A172 (cell line): ENCODE data around the gene SLC17A5. TPM values are rescaled to one million over a fixed set of nuclear protein-coding genes. Genes with fewer than 3 reads are reported as not detected.
"Not testable (repeated sequence)": the region's sequence is repeated elsewhere in the genome, so short reads cannot be mapped to it uniquely, and the experiment has no call there.

Source experiments
- DNase-seq: peaks from one replicate; pipeline ENCODE4 v3.0.0-alpha.2; 2015; ENCODE audit warnings: low spot score
- total RNA-seq: library from RNA; depleted of rRNA; stranded (reverse); fragments of >200 nt; shearing (Covaris generic); gene quantifications from 2 replicates; pipeline ENCODE4 v1.2.3, GENCODE V29; 2014

Gene SLC17A5
- total RNA-seq, 1 experiment from 2014 or later, result 15.3 TPM

GRCh38 chr6:73614802-73615201 lies 39.0 kb downstream of the SLC17A5 start:
- no peak for DNase-seq

- DNase-seq, result no peak
These were observed 39.8 kb downstream of the SLC17A5 start for GRCh38 chr6:73613806-73614536.

- DNase-seq, result no peak
These were observed 41.2 kb downstream of the SLC17A5 start for GRCh38 chr6:73612611-73613010.

- DNase-seq, result peak; percentile 33
These were observed 43.1 kb downstream of the SLC17A5 start for GRCh38 chr6:73610444-73611275.

GRCh38 chr6:73608761-73609160 lies 45.0 kb downstream of the SLC17A5 start:
- no peak for DNase-seq

GRCh38 chr6:73606428-73606827 lies 47.4 kb downstream of the SLC17A5 start:
- no peak for DNase-seq

GRCh38 chr6:73604461-73604860 lies 49.3 kb downstream of the SLC17A5 start:
- no peak for DNase-seq

GRCh38 chr6:73604020-73604419 lies 49.8 kb downstream of the SLC17A5 start:
- no peak for DNase-seq

- DNase-seq, result peak; percentile 37
These were observed 67.3 kb downstream of the SLC17A5 start for GRCh38 chr6:73586416-73586974.

GRCh38 chr6:73585566-73586415 lies 68.0 kb downstream of the SLC17A5 start:
- DNase-seq, result peak; percentile 84

- DNase-seq, result no peak
These were observed 72.5 kb downstream of the SLC17A5 start for GRCh38 chr6:73581293-73581692.

GRCh38 chr6:73580247-73581149 lies 73.3 kb downstream of the SLC17A5 start:
- peak; percentile 96 for DNase-seq

GRCh38 chr6:73579851-73580246 lies 73.9 kb downstream of the SLC17A5 start:
- peak; percentile 71 for DNase-seq

- peak; percentile 57 for DNase-seq
These were observed 74.4 kb downstream of the SLC17A5 start for GRCh38 chr6:73579389-73579788.

GRCh38 chr6:73577676-73578075 lies 76.1 kb downstream of the SLC17A5 start:
- no peak for DNase-seq

- not testable (repeated sequence) for DNase-seq
These were observed 81.3 kb downstream of the SLC17A5 start for GRCh38 chr6:73572531-73572930.

- not testable (repeated sequence) for DNase-seq
These were observed 82.3 kb downstream of the SLC17A5 start for GRCh38 chr6:73571218-73572181.

- no peak for DNase-seq
These were observed 84.7 kb downstream of the SLC17A5 start for GRCh38 chr6:73569121-73569520.

GRCh38 chr6:73566954-73567591 lies 86.7 kb downstream of the SLC17A5 start:
- peak; percentile 46 for DNase-seq
